RWPE1 (cell line): ENCODE results near the gene IGSF10.

Source experiments
- CTCF ChIA-PET: fragments of 350-600 bp; sonication (Branson Sonifier 250); formaldehyde crosslinking; extraction: SDS; loops from one replicate; lab custom pipeline; 2021; lab: Yijun Ruan, JAX
- POLR2A ChIA-PET: fragments of 400-600 bp; formaldehyde crosslinking; extraction: SDS; loops from one replicate; lab custom pipeline; 2020; ENCODE audit warnings: antibody characterized with exemption; ENCODE audit not compliant: low non-redundant PET; lab: Yijun Ruan, JAX
- DNase-seq: peaks from one replicate; pipeline ENCODE4 v3.0.0; 2012; ENCODE audit warnings: low spot score
- H3K27ac ChIP-seq: fragments of 450-650 bp; 2 replicates; pipeline ENCODE4 v1.5.1; 2017
- CTCF ChIP-seq: fragments of 450-650 bp; conservative IDR thresholded peaks from 2 replicates; pipeline ENCODE4 v1.5.1; 2017; ENCODE audit warnings: low read depth, mild to moderate bottlenecking

The IGSF10 gene

GRCh38 chr3:151462991-151463390, 2.1 kb upstream of the IGSF10 start:
- ChIA-PET CTCF (interaction anchor here (1.0 kb wide), 1 partner anchor 12 kb away, joined by 3 read pairs; no protein-coding TSS in a partner anchor), POLR2A (no interaction called here)
- DNase-seq: no peak
- no peak for TF ChIP-seq CTCF
- no peak overlapping the region for H3K27ac ChIP-seq

- no peak for DNase-seq
- TF ChIP-seq CTCF: no peak
- POLR2A ChIA-PET: no interaction called here
- H3K27ac ChIP-seq: no peak overlapping the region
- CTCF ChIA-PET: interaction anchor here (1.0 kb wide), 1 partner anchor 13 kb away, joined by 3 read pairs; no protein-coding TSS in a partner anchor
These were observed 1.5 kb upstream of the IGSF10 start for GRCh38 chr3:151462278-151462780.

GRCh38 chr3:151460228-151460627, 633 bp downstream of the IGSF10 start:
- POLR2A ChIA-PET: no interaction called here
- CTCF ChIA-PET: interaction anchor here (0.6 to 1.2 kb wide), 3 partner anchors 8 to 316 kb away, joined by 3 to 5 read pairs (median 3); no protein-coding TSS in a partner anchor
- no peak for TF ChIP-seq CTCF
- DNase-seq: no peak
- no peak overlapping the region for H3K27ac ChIP-seq

GRCh38 chr3:151459358-151459757, 1.5 kb downstream of the IGSF10 start:
- DNase-seq: no peak
- CTCF ChIA-PET: interaction anchor here (1.2 kb wide), 1 partner anchor 9 kb away, joined by 5 read pairs; no protein-coding TSS in a partner anchor
- POLR2A ChIA-PET: no interaction called here
- no peak for TF ChIP-seq CTCF
- no peak overlapping the region for H3K27ac ChIP-seq

- no peak for TF ChIP-seq CTCF
- DNase-seq: no peak
- ChIA-PET CTCF (no interaction called here), POLR2A (no interaction called here)
- H3K27ac ChIP-seq: no peak overlapping the region
These were observed 4.8 kb downstream of the IGSF10 start for GRCh38 chr3:151456065-151456464.

GRCh38 chr3:151452841-151453240, 8.0 kb downstream of the IGSF10 start:
- POLR2A ChIA-PET: no interaction called here
- CTCF ChIA-PET: no interaction called here
- DNase-seq: no peak
- no peak for TF ChIP-seq CTCF
- H3K27ac ChIP-seq: no peak overlapping the region

- ChIA-PET CTCF (no interaction called here), POLR2A (no interaction called here)
- DNase-seq: no peak
- H3K27ac ChIP-seq: no peak overlapping the region
- TF ChIP-seq CTCF: no peak
These were observed 8.5 kb downstream of the IGSF10 start for GRCh38 chr3:151452368-151452767.
